ENCODE results near the gene PCED1B. TPM values are rescaled to one million over a fixed set of nuclear protein-coding genes. Genes with fewer than 3 reads are reported as not detected.

Gene PCED1B
- total RNA-seq, 1 experiment from 2014 or later = 0.86 TPM

DNA sequence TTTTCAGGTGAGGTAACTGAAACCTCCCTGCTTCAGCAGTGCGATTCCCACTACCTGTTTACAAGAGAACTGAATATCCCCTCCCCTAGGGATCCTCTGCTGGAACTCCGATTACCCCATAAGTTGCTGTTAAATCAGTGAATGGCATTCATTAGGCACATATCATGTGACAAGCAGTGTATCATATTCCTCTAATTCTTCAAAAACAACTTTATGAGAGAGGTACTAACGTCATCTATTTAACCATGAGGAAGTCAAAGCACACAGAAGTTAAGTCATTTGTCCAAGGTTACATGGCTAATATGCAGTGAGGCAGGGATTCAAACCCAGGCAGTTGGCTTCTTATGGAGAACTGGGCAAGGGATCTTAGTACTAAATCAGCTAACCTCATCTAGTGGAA lies 43.9 kb upstream of the PCED1B start:
- H3K36me3 ChIP-seq (ENCODE audit: control insufficient read depth in 1 of 2, insufficient read depth in 2 of 2, low read length in 2 of 2) = no peaks in the 10 kb centered on the region
- H4K20me1 ChIP-seq (ENCODE audit: insufficient read depth) = no peaks in the 10 kb centered on the region
- H3K27me3 ChIP-seq (ENCODE audit: insufficient read depth, low read length) = no peaks in the 10 kb centered on the region
- intact Hi-C loops (cut with micrococcal nuclease) = loop anchor here (10.0 kb wide), 1 partner anchor 739 kb away; the partner anchor contains the start of gene SLC48A1
- H3K9me2 ChIP-seq (ENCODE audit: insufficient read depth) = no peaks in the 10 kb centered on the region
- H2AFZ ChIP-seq (ENCODE audit: low read depth, low read length, poor library complexity, severe bottlenecking) = no peak overlapping the region
- ChIA-PET RAD21 (ENCODE audit: low non-redundant PET in 1 of 2, low total read pairs in 2 of 2, uncharacterized antibody in 2 of 2, unreplicated experiment in 2 of 2) (no interaction called here), POLR2A (no interaction called here), CTCF (no interaction called here)
- no peak overlapping the region for H3K4me3 ChIP-seq (replicated peaks in 1 of 2; ENCODE audit: low read depth in 1 of 2, low read length in 2 of 2)
- ATAC-seq (no peak), DNase-seq (ENCODE audit: low read depth, low spot score) (no peak)
- TF ChIP-seq EZH2 (IDR thresholded peaks at IDR 0.05) (no peak), ZFX (IDR thresholded peaks at IDR 0.05) (no peak), SIN3A (IDR thresholded peaks at IDR 0.05; ENCODE audit: low read depth) (no peak), POLR2A (IDR thresholded peaks at IDR 0.05; ENCODE audit: borderline replicate concordance, extremely low read depth, insufficient read depth, insufficient read length) (no peak), EZH2phosphoT487 (IDR thresholded peaks at IDR 0.05; ENCODE audit: borderline replicate concordance) (no peak), SRF (IDR thresholded peaks at IDR 0.05; ENCODE audit: low read depth) (no peak)
- TF ChIP-seq, protein P1, sequence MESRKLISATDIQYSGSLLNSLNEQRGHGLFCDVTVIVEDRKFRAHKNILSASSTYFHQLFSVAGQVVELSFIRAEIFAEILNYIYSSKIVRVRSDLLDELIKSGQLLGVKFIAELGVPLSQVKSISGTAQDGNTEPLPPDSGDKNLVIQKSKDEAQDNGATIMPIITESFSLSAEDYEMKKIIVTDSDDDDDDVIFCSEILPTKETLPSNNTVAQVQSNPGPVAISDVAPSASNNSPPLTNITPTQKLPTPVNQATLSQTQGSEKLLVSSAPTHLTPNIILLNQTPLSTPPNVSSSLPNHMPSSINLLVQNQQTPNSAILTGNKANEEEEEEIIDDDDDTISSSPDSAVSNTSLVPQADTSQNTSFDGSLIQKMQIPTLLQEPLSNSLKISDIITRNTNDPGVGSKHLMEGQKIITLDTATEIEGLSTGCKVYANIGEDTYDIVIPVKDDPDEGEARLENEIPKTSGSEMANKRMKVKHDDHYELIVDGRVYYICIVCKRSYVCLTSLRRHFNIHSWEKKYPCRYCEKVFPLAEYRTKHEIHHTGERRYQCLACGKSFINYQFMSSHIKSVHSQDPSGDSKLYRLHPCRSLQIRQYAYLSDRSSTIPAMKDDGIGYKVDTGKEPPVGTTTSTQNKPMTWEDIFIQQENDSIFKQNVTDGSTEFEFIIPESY (IDR thresholded peaks at IDR 0.05; ENCODE audit: extremely low read depth, insufficient replicate concordance, low read length) = no peak
- no peak overlapping the region for H3K27ac ChIP-seq (ENCODE audit: low read depth, low read length)
- H3K4me1 ChIP-seq (ENCODE audit: control insufficient read depth in 1 of 2, insufficient read depth in 2 of 2, low read length in 2 of 2) = peaks cover 3 to 6% of the 10 kb centered on the region in 2 experiments; a peak in 3 of 4 replicates
- no peak overlapping the region for H3K4me2 ChIP-seq (ENCODE audit: low read length)
- no TSS peak for BruUV-seq (replicated peaks)
- no peaks in the 10 kb centered on the region for H3K9me3 ChIP-seq (ENCODE audit: control insufficient read depth in 1 of 2, insufficient read depth in 1 of 2, low read depth in 1 of 2, low read length in 2 of 2)
- no peaks in the 10 kb centered on the region for H3K79me2 ChIP-seq (ENCODE audit: insufficient read depth, low read length)
- no peak overlapping the region for H3K9ac ChIP-seq (ENCODE audit: low read length)

GRCh38 chr12:47038270-47038748 lies 41.1 kb upstream of the PCED1B start:
- Histone ChIP-seq H3K36me3 (ENCODE audit: control insufficient read depth in 1 of 2, insufficient read depth in 2 of 2, low read length in 2 of 2) (no peaks in the 10 kb centered on the region), H3K4me1 (ENCODE audit: control insufficient read depth in 1 of 2, insufficient read depth in 2 of 2, low read length in 2 of 2) (peaks cover 3 to 6% of the 10 kb centered on the region in 2 experiments; a peak in 3 of 4 replicates), H3K27me3 (ENCODE audit: insufficient read depth, low read length) (no peaks in the 10 kb centered on the region), H3K4me2 (ENCODE audit: low read length) (no peak overlapping the region), H3K79me2 (ENCODE audit: insufficient read depth, low read length) (no peaks in the 10 kb centered on the region), H3K4me3 (replicated peaks in 1 of 2; ENCODE audit: low read depth in 1 of 2, low read length in 2 of 2) (no peak overlapping the region), H4K20me1 (ENCODE audit: insufficient read depth) (no peaks in the 10 kb centered on the region), H3K9me3 (ENCODE audit: control insufficient read depth in 1 of 2, insufficient read depth in 1 of 2, low read depth in 1 of 2, low read length in 2 of 2) (no peaks in the 10 kb centered on the region), H3K9me2 (ENCODE audit: insufficient read depth) (no peaks in the 10 kb centered on the region), H3K27ac (ENCODE audit: low read depth, low read length) (no peak overlapping the region), H3K9ac (ENCODE audit: low read length) (no peak overlapping the region), H2AFZ (ENCODE audit: low read depth, low read length, poor library complexity, severe bottlenecking) (peak overlapping the region; percentile 46)
- ChIA-PET RAD21 (ENCODE audit: low non-redundant PET in 1 of 2, low total read pairs in 2 of 2, uncharacterized antibody in 2 of 2, unreplicated experiment in 2 of 2) (no interaction called here), POLR2A (no interaction called here), CTCF (no interaction called here)
- no TSS peak for BruUV-seq (replicated peaks)
- ATAC-seq (no peak), DNase-seq (ENCODE audit: low read depth, low spot score) (no peak)
- intact Hi-C loops (cut with micrococcal nuclease) = loop anchor here (10.0 kb wide), 1 partner anchor 736 kb away; the partner anchor contains the start of gene SLC48A1
- no peak for TF ChIP-seq REST (IDR thresholded peaks at IDR 0.05; ENCODE audit: low read depth)
- TF ChIP-seq SP1 (IDR thresholded peaks at IDR 0.05; ENCODE audit: low read depth) = 0 out of 2 replicates have a peak, but pooled peaks have one; percentile 4

All from HCT116 (cell line).